ENCODE data around the gene DDX39B.

The DDX39B gene

DNA sequence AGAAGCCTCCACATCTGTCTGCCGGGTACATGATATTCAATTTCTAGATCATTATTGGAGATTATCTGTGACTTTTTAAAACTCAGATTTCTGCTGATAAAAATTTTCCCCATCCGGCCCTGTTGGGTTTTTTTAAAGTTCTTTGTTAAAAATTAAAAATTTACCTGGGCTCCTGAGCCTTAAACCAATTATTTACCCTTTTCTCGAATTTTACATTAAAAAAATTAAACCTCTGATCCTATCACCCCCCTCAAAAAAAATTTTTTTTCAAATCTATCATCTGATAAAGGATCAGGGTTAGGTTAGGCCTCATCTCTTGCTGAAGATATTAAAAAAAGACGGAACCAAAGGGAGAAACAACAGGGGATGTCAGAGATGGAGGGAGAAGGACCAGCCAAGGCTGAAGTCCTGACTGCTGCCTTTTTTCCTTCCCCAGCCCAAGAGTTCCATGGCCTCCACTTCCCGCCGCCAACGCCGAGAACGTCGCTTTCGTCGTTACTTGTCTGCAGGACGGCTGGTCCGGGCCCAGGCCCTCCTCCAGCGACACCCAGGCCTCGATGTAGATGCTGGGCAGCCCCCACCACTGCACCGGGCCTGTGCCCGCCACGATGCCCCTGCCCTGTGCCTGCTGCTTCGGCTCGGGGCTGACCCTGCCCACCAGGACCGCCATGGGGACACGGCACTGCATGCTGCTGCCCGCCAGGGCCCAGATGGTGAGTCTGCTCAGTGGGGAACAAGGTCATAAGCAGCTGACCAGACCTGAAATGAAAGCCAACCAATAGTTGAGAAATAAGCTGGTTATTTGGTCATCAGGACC, 6.1 kb upstream of the DDX39B start:
- H3K9me3 Mint-ChIP-seq: no peaks in the 10 kb centered on the region
- H3K36me3 Mint-ChIP-seq (ENCODE audit: low read depth): peaks cover 31% of the 10 kb centered on the region
- H3K27me3 Mint-ChIP-seq: no peaks in the 10 kb centered on the region
- peak overlapping the region; percentile 77 for H3K4me3 Mint-ChIP-seq
- peaks cover 34% of the 10 kb centered on the region for H3K4me1 Mint-ChIP-seq (ENCODE audit: low read depth)
- intact Hi-C loops (cut with micrococcal nuclease): loop anchor here (2.0 to 5.0 kb wide), 2 partner anchors 53 to 284 kb away; no protein-coding TSS in a partner anchor
- H3K27ac Mint-ChIP-seq: peak overlapping the region; percentile 80

DNA sequence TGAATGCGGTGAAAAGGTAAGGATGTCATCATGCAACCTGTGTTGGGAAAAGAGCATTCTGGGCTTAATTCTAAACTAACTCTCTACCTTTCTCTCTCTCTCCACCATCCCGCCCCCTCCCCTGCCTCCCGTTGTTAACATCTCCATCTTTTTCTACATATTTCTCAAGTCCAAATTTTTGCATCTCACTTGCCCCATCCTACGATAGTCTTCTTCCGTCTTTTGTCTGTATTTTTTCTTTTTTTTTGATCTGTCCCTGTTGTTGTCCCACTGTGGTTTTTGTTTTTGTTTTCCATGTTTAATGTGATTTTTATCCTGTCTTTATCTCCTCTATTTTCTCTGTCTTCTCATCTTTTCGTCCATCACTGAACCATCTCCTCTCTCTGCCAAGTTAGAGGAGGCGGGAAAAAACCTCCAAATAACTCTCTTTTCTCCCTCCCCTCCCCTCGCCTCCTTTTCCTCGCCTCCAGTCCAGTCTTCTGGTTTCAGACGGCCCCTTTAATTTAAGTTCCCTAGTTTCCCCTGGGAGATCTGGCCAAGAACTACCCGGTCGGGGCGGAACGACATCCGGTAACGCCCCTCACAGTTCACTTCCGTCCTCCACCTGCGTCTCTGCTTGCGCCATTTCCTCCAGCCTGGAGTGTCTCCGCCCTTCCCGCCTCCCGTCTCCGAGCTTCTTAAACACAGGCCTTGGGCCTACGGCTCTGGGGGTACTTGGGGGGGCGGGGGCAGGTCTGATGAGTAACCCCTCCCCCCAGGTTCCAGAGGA, 5.3 kb upstream of the DDX39B start, which contains the start of gene NFKBIL1:
TSS of gene NFKBIL1 (plus strand) at position 651 of the 769 bp plus-strand sequence. CDS start at position 738, 87 bp downstream.
- peaks cover 34% of the 10 kb centered on the region for H3K4me1 Mint-ChIP-seq (ENCODE audit: low read depth)

GRCh38 chr6:31546339-31546957, 4.6 kb upstream of the DDX39B start, which contains the start of gene ATP6V1G2:
ATP6V1G2 (minus strand) TSS chr6:31546608; CDS start chr6:31546559, 49 bp downstream.
- intact Hi-C loops (cut with micrococcal nuclease): loop anchor here (2.0 to 5.0 kb wide), 2 partner anchors 52 to 286 kb away; no protein-coding TSS in a partner anchor
- H3K27ac Mint-ChIP-seq: peak within 1 kb of the TSS; percentile 80
- peaks cover 29% of the 10 kb centered on the region for H3K36me3 Mint-ChIP-seq (ENCODE audit: low read depth)
- peaks cover 34% of the 10 kb centered on the region for H3K4me1 Mint-ChIP-seq (ENCODE audit: low read depth)
- peak within 1 kb of the TSS; percentile 77 for H3K4me3 Mint-ChIP-seq
- no peaks in the 10 kb centered on the region for H3K9me3 Mint-ChIP-seq
- no peaks in the 10 kb centered on the region for H3K27me3 Mint-ChIP-seq

More for the DNA sequence above, 5.3 kb upstream of the DDX39B start, which contains the start of gene NFKBIL1:
- H3K27me3 Mint-ChIP-seq: no peaks in the 10 kb centered on the region
- peaks cover 28% of the 10 kb centered on the region for H3K36me3 Mint-ChIP-seq (ENCODE audit: low read depth)
- H3K9me3 Mint-ChIP-seq: no peaks in the 10 kb centered on the region
- H3K27ac Mint-ChIP-seq: peak within 1 kb of the TSS; percentile 80
- peak within 1 kb of the TSS; percentile 77 for H3K4me3 Mint-ChIP-seq
- intact Hi-C loops (cut with micrococcal nuclease): loop anchor here (2.0 to 5.0 kb wide), 2 partner anchors 52 to 285 kb away; no protein-coding TSS in a partner anchor

DNA sequence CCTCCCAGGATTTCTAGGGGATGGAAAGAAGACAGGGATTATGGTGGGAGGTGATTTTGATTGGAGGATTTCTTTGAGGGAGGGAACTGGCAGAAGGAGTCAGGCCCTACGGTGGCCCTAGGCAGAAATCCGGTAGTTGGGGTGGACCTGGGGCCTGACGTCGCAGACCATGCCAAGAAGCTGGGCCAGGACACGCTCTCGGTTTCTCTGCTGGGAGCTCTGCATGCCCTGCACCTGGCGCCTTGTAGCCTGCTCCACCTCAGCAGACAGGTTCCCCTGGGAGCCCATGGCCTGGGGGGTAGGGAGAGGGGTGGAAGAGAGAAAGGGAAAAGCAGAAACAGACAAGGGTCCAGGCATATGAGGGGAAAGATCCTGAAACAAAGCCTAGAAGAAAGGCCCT, 3.5 kb upstream of the DDX39B start:
- H3K9me3 Mint-ChIP-seq: no peaks in the 10 kb centered on the region
- intact Hi-C loops (cut with micrococcal nuclease): loop anchor here (5.0 kb wide), 1 partner anchor 287 kb away; no protein-coding TSS in a partner anchor
- H3K27ac Mint-ChIP-seq: no peak overlapping the region
- no peak overlapping the region for H3K4me3 Mint-ChIP-seq
- peaks cover 29% of the 10 kb centered on the region for H3K36me3 Mint-ChIP-seq (ENCODE audit: low read depth)
- H3K4me1 Mint-ChIP-seq (ENCODE audit: low read depth): peaks cover 39% of the 10 kb centered on the region
- H3K27me3 Mint-ChIP-seq: no peaks in the 10 kb centered on the region

DNA sequence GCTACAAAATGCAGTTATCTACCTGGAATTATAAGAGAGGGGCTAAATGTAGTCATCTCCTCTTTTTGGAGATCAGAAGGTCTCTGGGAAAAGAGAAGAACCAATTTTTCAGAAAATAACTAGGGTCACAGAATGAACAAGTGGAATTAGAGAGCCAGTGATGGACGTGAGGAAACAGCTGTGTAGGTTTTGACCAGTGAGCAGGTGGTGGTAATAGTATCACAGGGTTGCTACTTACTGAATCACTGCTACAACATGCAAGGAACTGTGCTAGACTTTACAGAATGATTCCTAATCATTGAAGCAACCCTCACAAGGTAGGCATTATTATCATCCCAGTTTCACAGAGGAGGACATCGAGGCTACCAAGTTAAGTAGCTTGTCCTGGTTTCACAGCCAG, 2.9 kb upstream of the DDX39B start:
- H3K27me3 Mint-ChIP-seq: no peaks in the 10 kb centered on the region
- H3K4me3 Mint-ChIP-seq: no peak overlapping the region
- H3K9me3 Mint-ChIP-seq: no peaks in the 10 kb centered on the region
- peaks cover 45% of the 10 kb centered on the region for H3K4me1 Mint-ChIP-seq (ENCODE audit: low read depth)
- no peak overlapping the region for H3K27ac Mint-ChIP-seq
- intact Hi-C loops (cut with micrococcal nuclease): loop anchor here (5.0 kb wide), 2 partner anchors 123 to 288 kb away; partner anchors contain the start of genes CSNK2B and LY6G5B
- peaks cover 29% of the 10 kb centered on the region for H3K36me3 Mint-ChIP-seq (ENCODE audit: low read depth)

DNA sequence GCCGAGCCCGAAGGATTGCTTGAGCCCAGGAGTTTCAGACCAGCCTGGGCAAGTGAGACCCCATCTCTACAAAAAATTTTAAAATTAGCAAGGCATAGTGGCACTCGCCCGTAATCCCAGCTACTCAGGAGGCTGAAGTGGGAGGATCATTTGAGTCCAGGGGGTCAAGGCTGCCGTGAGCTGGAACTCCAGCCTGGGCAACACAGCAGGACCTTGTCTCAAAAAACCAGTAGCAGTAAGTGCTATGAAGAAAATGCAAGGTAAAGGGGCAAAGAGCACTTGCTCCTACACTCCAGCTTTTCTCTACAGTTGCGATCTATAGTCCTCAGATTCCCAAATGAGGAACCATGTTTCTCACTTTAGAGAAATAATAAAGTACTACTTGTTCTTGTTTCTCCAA, 1.8 kb upstream of the DDX39B start:
- no peaks in the 10 kb centered on the region for H3K27me3 Mint-ChIP-seq
- intact Hi-C loops (cut with micrococcal nuclease): loop anchor here (5.0 kb wide), 1 partner anchor 124 kb away; the partner anchor contains the start of genes CSNK2B and LY6G5B
- H3K4me1 Mint-ChIP-seq (ENCODE audit: low read depth): peaks cover 48% of the 10 kb centered on the region
- H3K4me3 Mint-ChIP-seq: no peak overlapping the region
- no peaks in the 10 kb centered on the region for H3K9me3 Mint-ChIP-seq
- H3K36me3 Mint-ChIP-seq (ENCODE audit: low read depth): peaks cover 33% of the 10 kb centered on the region
- no peak overlapping the region for H3K27ac Mint-ChIP-seq

- intact Hi-C loops (cut with micrococcal nuclease): loop anchor here (5.0 kb wide), 1 partner anchor 126 kb away; the partner anchor contains the start of genes CSNK2B and LY6G5B
- H3K9me3 Mint-ChIP-seq: no peaks in the 10 kb centered on the region
- H3K4me3 Mint-ChIP-seq: peak overlapping the region; percentile 86
- peaks cover 57% of the 10 kb centered on the region for H3K36me3 Mint-ChIP-seq (ENCODE audit: low read depth)
- H3K4me1 Mint-ChIP-seq (ENCODE audit: low read depth): peaks cover 32% of the 10 kb centered on the region
- H3K27ac Mint-ChIP-seq: peak overlapping the region; percentile 91
- H3K27me3 Mint-ChIP-seq: no peaks in the 10 kb centered on the region
These were observed 645 bp downstream of the DDX39B start for GRCh38 chr6:31541059-31541657.

DNA sequence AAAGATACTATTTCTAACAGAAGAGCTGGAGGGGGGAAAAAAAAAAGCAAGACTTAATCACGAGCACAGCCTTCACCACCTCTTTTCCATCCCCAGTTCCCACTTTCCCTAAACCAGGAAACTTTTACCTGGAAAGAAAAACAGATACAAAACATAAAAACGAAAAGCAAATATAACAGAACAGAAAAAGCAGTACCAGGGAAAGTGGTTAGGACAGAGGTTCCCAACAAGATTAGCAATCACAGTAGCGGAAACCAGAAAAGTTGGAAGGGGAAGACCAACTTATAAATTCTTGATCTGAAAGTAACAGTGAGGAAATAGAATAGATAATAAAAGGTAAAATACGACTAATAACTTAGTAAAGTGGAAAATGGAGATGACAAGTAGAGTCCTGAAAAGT, 1.2 kb downstream of the DDX39B start:
- H3K9me3 Mint-ChIP-seq: no peaks in the 10 kb centered on the region
- peaks cover 62% of the 10 kb centered on the region for H3K36me3 Mint-ChIP-seq (ENCODE audit: low read depth)
- intact Hi-C loops (cut with micrococcal nuclease): loop anchor here (5.0 kb wide), 1 partner anchor 127 kb away; the partner anchor contains the start of genes CSNK2B and LY6G5B
- peak overlapping the region; percentile 86 for H3K4me3 Mint-ChIP-seq
- H3K27me3 Mint-ChIP-seq: no peaks in the 10 kb centered on the region
- H3K27ac Mint-ChIP-seq: peak overlapping the region; percentile 91
- H3K4me1 Mint-ChIP-seq (ENCODE audit: low read depth): peaks cover 28% of the 10 kb centered on the region

GRCh38 chr6:31538805-31539400, 2.9 kb downstream of the DDX39B start:
- H3K4me3 Mint-ChIP-seq: peak overlapping the region; percentile 37
- no peaks in the 10 kb centered on the region for H3K9me3 Mint-ChIP-seq
- peaks cover 79% of the 10 kb centered on the region for H3K36me3 Mint-ChIP-seq (ENCODE audit: low read depth)
- intact Hi-C loops (cut with micrococcal nuclease): no loop called here
- no peaks in the 10 kb centered on the region for H3K27me3 Mint-ChIP-seq
- H3K4me1 Mint-ChIP-seq (ENCODE audit: low read depth): peaks cover 28% of the 10 kb centered on the region
- H3K27ac Mint-ChIP-seq: peak overlapping the region; percentile 3

- Mint-ChIP-seq H3K9me3 (no peaks in the 10 kb centered on the region), H3K4me1 (ENCODE audit: low read depth) (peaks cover 32% of the 10 kb centered on the region), H3K27me3 (no peaks in the 10 kb centered on the region), H3K27ac (no peak overlapping the region), H3K36me3 (ENCODE audit: low read depth) (peaks cover 99% of the 10 kb centered on the region), H3K4me3 (no peak overlapping the region)
- intact Hi-C loops (cut with micrococcal nuclease): no loop called here
These were observed 6.1 kb downstream of the DDX39B start for GRCh38 chr6:31535538-31536324.

GRCh38 chr6:31534521-31535040, 7.2 kb downstream of the DDX39B start:
- H3K4me3 Mint-ChIP-seq: no peak overlapping the region
- H3K27me3 Mint-ChIP-seq: no peaks in the 10 kb centered on the region
- no peaks in the 10 kb centered on the region for H3K9me3 Mint-ChIP-seq
- H3K27ac Mint-ChIP-seq: no peak overlapping the region
- H3K4me1 Mint-ChIP-seq (ENCODE audit: low read depth): peaks cover 27% of the 10 kb centered on the region
- intact Hi-C loops (cut with micrococcal nuclease): no loop called here
- peaks cover 99% of the 10 kb centered on the region for H3K36me3 Mint-ChIP-seq (ENCODE audit: low read depth)

GRCh38 chr6:31534011-31534410, 7.8 kb downstream of the DDX39B start:
- intact Hi-C loops (cut with micrococcal nuclease): no loop called here
- Mint-ChIP-seq H3K4me1 (ENCODE audit: low read depth) (peaks cover 21% of the 10 kb centered on the region), H3K27me3 (no peaks in the 10 kb centered on the region), H3K9me3 (no peaks in the 10 kb centered on the region), H3K36me3 (ENCODE audit: low read depth) (peaks cover 99% of the 10 kb centered on the region), H3K4me3 (no peak overlapping the region), H3K27ac (no peak overlapping the region)

Measured in dendritic cell treated with granulocyte-macrophage colony-stimulating factor and Interleukin-4, amounts not matched to agents 40 ng/mL and 50 ng/mL, for 4 days (primary cell).